ENCODE measurements around the gene BMP2K.

GRCh38 chr4:78765432-78766006, 10.6 kb upstream of the BMP2K start:
- TF ChIP-seq CTCF (IDR thresholded peaks at IDR 0.05; ENCODE audit: insufficient read depth, low read depth, low read length) (no peak), EZH2 (IDR thresholded peaks at IDR 0.05; ENCODE audit: insufficient read depth, low read length) (no peak)
